ENCODE results near the gene ERC2.
A peak's percentile ranks its signal among the peaks of the same experiment; 100 is the strongest.
"Not testable (repeated sequence)": the region's sequence is repeated elsewhere in the genome, so short reads cannot be mapped to it uniquely, and the experiment has no call there.

ERC2 gene

DNA sequence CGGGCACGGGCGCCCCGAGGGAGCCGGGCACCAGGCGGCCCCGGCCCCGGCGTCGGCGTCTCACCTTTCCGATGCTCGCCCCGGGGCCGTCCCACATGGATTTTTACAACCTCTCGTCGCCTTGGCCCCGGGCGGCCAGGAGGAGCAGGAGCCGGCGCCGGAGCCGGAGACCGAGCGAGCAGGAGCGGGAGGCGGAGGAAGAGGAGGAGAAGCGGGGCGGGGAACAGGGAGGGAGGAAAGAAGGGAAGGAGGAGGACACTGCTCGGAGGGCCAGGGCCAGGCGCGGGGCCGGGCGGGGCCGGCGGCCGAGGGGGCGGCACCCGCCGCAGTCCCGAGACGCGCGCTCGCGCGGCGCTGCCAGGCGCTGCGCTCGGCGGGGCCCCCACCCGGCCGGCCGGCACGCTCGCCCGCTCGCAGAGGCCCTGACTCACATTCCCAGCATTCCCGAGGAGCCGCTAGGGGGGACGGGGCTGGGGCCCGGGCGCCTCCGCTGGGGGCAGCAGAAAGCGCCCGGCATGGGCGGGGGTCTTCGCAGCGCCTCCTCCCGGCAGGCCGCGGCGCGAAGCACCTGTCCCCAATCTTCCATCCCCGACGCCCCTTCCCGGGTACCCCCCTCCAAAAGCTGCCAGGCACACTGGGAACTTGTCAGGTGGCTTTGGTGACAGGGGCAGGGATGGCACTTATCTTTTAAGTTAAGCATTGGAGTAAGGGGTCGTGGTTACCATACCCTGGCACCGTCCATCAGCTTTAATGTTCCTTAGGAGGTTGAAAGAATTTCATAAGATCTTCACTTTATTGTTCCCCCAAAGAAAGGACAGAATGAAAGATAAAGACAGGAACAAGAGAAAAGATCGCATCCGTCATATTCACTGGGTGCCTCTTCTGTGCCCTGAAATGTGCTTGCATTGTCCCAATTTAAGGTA is at the start of gene ERC2:
Gene ERC2, minus strand, starts transcription at position 284 of the 923 bp plus-strand sequence.
- no peak for DNase-seq

DNA sequence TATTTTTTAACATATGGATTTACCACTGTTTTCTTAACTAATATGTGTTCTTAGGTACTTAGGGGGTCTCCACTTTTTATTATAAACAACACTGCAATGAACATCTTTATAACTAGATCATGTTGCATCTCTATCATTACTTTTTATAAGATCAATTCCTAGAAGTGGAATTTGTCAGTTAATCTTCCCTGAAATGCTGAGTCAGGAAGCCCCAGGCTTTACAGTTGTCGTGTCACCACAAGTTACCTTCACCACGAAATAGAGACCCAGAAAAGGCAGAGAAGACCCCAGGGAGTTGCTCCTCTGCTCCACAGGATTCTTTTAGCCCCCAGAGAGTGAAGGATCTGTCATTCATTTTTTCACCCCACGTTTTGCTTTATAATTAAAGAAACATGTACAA is 34.5 kb upstream of the ERC2 start:
- DNase-seq, result no peak

DNA sequence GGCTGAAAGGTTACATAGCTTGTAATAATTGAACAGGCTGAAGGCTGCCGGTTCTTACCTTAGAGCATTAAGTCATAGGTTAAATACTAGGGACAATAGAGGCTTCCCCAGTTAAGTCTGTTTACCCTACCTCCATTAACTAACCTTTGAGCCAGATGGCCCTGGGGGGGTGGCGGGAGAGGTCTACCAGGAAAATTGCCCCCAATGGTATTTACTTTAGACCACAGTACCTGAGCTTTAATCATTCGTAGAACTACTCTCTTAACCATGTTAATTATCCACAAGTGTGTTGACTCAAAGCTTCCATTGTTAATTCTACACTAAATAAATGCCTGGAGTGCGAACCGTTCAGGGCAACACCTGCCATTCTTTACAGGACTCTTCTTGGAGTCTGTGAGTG is 28.1 kb upstream of the ERC2 start:
- not testable (repeated sequence) for DNase-seq

DNA sequence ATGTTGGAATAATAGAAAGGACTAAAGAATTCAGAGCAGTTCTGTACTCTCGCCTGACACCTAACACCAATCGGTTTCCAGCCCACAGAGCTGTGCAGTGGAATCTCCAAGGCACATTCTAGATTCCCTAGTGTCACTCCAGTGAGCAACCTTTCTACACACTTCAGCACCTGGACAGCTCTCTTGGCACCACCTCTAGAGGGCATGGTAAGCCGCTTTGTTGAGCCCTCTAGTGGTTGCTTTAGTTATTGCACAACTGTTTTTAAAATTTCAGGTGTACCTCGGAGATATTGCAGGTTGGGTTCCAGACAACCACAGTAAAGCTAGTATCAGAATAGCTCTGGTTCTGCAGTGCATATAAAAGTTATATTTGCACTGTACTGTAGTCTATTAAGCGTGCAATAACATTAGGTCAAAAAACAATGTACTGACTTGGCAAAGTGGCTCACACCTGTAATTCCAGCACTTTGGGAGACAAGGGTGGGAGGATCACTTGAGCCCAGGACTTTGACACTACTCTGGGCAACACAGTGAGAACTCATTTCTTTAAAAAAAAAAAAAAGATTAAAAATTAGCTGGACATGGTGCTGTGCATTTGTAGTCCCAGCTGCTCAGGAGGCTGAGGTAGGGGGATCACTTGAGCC is 26.5 kb upstream of the ERC2 start:
- peak; percentile 51 for DNase-seq

DNA sequence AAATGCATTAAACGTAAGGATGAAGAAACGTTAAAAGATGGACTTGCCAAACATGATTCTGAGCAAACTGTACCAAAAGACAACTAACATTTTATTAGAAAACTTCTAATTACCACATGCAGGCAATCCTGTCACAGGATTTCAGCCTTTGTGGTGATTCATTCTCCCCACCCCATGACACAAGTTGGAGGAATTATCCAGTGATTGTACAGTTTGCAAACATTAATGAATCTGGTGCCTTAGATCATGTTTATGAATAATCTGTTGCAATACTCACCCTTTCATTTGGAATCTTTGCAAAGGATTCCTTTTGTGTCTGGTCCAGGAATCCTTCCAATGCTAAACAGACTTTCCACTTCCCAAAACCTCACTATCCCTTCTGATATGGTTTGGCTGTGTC is 23.3 kb upstream of the ERC2 start:
- DNase-seq, result no peak

DNA sequence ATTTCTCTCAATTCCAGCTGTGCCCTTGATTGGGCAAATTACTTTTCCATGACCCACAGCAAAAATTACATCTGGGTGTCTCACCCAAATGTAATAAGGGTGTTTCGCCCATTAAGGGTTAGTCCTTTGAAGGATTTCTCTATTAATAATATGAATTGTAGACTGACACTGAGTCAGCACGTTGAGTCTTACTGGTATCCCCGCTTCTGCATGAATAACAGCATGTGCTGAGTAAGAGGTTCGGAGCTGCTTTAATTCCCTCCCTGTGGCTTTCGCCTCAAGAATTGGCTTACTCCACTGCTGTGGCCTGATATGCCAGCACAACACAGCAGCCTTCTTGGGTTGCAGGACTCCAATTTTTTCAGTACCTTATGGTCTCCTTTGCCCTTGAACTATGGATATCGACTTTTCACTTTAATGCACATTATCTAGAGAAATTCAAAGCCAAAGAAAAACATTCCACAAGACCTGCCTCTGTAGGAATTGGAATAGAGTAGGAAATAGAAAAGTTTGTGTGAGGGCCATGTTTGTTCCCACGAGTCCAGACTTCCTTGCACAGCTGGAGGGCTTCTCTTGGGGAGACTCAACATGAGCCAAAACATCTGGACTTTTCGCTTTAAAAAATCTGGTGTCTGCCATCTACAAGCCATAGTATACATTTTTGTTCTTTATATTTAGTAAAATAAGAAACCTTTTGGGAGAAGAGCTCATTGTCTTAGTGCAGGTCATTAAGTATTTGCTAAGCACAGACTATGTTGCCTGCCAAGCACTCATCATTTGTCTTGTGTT is 20.7 kb upstream of the ERC2 start:
- DNase-seq, result no peak

DNA sequence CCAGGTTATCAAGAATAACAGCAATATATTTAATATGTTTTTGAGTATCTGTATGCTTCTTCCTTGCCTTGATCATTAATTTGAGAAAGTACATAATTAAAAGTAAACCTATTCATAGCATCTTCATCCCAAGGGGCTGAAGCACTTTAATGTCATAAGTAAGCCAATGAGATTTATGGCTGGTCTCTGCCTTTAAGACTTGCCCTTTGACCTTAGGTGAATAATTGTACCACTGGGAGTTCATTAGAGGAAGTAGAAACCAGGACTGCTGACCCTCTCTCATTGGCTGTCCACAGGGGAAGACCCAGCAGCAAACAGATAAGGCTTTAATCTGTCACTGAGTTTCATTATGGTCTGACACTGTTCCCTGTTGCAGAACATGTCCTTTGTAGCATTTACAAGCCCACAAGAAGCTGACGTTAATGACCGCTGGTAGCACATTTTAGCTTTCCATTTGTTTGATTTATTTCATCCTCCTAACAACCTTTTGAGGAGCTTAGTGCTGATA is 16.3 kb upstream of the ERC2 start:
- DNase-seq, result no peak

DNA sequence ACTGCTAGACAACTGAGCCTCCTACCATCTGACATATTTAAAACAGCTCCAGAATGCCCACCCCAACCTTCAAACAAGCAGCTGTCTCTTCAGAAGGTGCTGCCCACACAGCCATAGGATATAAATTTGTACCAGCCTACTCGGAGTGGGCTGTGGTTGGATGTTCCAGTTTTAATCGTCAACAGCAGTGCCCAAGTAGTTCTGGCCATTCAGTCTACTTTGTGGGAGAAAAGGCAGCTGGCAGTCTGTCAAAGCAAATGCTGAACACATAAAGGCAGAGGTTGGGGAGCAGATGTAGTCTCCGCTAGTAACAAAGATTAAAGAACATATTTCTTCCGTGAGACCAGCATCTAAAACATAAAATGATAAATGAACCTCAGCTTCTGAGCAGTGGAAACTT is 15.9 kb upstream of the ERC2 start:
- no peak for DNase-seq

DNA sequence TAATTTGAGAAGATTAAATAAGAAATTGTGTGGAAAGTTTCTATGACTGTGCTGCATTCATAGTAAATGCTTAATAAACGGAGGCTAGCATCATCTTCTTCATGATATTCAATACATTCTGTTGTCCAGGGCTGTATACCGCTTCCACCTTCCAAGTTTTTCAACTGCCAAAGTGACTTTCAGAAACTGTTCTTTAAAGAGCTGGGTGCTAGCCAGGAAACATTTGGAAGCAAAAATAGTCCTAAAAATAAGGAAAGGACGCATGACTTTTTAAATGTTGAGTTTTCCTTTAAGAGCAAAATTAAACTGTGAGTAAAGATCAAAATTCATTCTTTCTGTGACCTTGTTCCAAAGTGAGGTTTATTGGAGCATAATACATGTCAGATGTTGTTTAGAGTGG is 9.4 kb upstream of the ERC2 start:
- DNase-seq, result no peak

DNA sequence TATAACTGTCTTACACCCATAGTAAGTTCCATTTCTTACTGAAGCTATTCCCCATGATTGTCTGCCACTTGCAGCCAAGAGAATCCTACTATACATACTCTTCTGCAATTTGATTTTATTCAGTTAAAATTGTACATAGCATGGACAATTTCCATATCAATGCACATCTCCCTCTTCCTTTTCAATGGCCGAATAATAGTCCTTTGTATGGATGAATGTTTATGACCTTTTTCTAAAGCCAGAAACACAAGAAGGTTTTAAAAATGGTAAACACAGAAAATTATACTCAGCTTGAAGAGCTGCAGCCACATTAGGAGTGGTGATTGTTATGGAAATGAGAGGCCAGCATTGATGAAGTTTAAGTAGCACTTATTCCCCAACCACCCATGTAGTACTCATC is 8.5 kb upstream of the ERC2 start:
- DNase-seq, result no peak

DNA sequence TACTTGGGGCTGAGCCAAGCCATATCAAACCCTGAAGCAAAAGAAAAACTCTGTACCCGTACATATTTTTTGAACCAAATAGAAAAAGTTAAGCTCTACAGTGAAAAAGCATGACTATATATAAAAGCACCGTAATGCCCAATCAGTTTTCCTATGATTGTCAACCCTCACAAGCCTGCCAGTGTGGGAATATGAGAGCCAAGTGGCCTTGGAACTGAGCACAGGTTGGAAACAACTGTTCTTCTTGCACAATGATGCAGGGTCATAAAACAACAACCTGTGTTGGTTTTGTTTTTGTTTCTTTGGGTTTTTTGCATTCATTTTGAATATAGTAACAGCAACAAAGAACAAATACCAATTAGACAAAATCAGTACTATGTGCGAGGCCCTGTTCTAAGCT is 3.5 kb upstream of the ERC2 start:
- DNase-seq, result no peak

DNA sequence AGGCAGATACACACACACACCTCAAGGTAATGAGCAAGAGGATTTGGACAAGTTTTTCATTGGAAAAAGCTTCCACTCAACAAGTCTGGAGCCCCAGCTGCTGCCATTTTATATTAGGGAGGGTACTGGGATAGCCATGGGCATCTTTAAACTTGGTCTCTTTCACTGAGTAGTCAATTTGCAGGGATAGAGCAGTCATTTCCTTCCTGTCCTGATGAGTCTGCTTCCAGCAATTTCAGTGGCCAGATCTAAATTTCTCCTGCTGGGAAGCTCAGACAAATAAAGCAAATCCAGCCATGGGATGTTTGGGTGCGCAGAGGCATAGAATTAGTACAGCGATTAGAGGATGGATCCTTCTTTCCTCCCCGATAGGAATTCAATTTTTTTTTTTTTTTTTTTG is 874 bp upstream of the ERC2 start:
- DNase-seq, result no peak

DNA sequence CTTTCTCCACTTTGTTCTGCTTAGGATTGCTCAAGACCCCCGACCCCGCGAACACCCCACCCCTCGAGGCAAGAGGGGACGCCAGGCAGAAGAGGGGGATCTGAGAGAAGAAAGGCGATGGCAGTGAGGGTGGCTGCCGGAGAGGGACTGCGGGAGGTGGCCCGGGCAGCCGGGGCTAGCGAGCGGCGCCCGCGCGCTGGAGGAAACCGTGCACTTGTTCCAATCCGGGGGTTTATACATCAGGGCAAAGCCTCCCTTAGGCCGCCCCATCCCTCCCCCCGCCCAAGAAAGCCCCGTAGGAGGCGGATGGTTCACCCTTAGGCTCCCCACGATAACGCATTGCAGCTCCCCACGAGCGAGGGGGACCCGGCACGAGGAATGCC is 475 bp downstream of the ERC2 start:
- no peak for DNase-seq

DNA sequence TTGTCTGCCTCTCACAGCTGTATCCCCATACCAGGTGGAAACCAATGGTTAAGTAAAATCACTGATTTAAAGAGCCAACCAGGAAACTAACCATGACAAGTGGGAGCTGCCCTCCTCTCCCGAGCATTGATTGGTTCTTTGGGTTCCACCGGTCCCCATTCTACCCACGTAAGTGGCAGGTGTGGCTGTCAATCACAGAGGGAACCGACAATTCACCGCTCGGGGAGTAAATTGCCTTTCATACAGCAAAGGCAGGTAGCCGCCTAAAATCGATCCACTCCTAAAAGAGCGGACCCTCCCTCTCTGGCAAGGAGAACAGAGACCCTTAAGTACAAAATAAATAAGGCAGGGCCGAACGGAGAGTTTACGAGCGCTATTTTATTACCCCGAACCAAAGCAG is 1.2 kb downstream of the ERC2 start:
- peak; percentile 1 for DNase-seq

DNA sequence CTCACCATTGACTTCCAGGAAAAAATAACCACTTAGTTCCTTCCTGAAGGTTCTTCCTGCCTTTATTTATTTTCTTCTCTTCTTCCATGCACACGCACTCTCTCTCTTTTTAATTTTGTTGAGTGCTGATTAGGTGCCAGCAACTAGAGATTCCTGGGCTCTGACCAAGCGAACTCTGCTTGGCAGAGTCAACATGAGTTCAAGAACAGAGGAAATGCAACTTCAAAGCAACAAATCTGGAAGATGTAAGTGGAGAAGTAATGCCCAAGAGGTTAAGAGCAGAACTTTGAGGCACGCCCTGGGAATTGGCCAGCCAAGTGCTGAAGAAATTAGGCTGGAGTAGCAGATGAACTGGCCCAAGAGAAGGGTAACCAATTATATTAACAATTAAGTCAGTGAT is 8.5 kb downstream of the ERC2 start:
- no peak for DNase-seq

DNA sequence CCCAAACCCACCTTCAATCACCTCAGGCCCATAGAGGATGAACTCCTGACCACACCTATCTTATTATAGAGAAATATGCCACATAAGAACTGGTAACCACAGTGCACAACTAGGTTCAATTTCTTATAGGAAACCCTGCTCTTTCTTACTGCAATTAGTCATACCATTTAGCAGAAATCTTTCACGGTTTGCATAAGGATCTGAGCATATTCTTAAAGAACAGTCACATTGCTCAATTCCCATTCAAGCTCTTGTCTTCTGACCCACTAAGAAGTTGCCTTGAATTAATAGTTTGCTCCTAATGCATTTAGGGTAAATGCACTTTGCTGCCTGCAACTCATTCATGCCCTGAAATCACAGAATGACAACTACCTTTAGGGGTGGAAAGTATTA is 9.2 kb downstream of the ERC2 start:
- no peak for DNase-seq

DNA sequence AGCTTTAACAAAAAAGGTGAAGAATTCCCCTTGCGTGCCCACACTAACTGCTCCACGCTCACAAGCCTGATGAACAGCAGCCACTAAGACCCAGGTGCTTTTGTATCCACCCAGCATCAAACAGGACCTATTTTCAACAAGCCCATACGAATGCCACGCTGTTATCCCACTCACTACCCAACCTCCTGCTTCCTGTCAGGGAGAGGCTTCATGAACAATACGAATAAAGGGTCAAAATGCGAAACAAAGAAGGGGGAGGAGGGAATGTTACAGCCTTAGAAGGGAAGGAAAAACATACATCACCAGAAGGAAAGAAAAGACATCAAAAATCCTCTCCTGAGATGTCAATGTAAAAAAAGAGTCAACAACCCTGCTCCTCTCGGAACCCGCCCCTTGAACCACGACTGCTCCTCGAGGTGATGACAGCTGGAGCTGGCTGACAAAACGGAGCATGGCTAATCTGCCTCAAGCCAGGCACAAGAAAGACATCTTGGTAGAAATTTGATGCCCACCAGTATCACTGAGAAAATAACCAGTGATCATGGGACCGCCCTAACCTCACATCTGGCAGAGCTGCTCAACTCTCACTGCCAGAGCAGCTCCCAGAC is 9.7 kb downstream of the ERC2 start:
- DNase-seq, result no peak

DNA sequence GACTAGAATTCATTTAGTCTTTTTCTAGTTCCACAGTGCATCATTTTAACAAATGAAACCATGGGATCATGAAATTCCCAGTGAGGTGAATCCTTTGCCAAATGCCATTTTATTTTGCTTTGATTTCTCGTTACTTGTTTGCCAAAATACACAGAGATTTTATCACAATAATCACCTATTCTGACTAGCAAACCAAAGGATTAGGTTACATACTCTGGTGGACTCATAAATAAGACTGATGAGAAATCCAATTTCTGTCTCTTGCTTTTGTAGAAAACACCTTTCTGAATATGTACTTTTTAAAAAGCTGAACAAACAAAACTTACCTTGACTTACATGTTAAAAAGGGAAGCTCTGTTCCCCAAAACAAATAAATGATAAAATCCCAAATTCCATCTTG is 12.2 kb downstream of the ERC2 start:
- no peak for DNase-seq

DNA sequence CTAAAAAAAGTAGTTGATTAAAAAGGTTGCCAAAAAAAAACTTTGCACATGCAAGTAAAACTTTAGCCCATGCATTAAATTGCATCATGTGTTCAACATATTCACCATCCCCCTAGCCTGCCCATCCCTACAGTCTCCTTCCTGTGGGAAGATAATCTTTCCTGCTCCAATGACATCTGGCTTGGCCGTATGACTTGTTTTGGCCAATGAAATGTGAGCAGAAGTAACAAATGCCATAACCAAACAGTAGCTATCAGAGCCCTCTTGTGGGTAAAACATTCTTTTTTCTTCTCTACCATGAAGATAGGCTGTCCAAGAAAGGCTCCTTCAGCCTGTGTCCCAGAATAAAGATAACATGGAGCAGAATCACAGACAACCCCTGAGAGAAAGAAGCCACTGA is 15.3 kb downstream of the ERC2 start:
- DNase-seq, result no peak

DNA sequence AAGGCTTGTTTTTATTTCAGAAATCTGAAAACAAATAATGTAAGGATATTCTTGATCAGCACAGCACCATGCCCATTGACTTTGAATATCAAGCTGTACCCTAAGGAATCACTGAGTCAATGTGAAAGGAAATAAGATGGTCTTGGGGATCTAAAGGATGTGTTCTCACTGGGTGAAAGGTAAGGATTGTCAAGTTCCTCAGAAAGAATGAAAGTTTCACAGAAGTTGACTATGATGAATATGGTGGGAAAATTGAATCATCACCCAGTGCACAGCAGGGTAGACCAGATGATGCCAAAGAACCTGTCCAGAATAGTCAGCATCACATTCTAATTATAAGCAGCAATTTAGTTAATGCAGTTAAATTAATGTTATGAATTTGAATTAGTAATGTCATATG is 16.2 kb downstream of the ERC2 start:
- no peak for DNase-seq

DNA sequence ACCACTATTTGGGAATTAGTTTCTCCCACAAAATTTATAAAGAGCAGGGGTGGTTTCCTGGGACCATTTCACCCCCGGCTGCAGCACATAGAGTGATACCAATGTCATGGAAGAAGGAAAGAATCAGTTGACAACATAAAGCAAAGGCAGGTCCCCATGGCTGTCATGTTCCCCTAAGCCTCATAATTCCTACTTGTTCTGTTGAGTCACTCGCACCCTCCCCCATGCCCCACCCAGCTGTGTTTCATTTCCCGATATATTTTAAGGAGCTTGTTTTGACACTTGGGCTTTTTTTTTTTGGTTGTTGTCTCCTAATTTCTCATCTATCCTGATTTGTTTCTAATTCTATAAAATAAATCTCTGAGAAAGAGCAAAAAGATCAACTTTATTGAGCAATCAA is 24.9 kb downstream of the ERC2 start:
- no peak for DNase-seq

DNA sequence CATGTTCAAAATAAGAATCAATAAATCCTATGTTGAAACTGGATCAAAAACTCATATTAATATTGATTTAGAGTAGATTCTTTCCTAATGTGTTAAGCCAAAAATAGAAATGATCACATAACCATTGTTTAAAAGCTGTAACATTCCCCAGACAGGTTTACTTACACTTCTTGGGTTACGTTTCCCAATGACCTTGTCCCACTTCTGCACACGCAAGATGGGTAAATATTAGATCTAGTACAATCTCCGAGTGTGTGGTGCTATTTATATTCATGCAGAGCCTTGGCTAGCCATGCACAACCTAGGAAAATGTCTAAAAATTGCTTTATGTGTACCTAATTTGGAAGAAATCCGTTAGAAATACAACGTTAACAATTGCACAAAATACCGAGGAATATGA is 39.6 kb downstream of the ERC2 start:
- no peak for DNase-seq

DNA sequence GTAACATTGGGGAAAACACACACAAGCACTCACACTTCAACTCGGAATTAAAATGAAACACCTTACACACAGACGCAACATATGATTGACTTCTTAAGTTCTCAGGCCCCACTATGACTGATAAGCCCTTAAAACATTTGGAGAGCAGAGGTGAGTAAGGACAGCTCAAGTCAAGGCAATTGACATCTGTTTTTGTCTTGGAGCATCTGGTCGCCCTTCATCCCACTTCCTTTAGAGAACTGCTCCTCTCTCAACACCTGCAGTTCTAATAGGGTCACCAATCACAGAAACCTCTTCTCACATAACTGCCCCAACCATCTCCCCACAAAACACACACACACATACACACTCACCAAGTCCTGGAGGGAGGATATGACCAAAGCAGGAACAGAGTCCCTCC is 43.4 kb downstream of the ERC2 start:
- no peak for DNase-seq
